Adrenal gland (tissue), 12 donors: ENCODE results near the gene RPTOR. TPM values are rescaled to one million over a fixed set of nuclear protein-coding genes. Genes with fewer than 3 reads are reported as not detected.
A peak's percentile ranks its signal among the peaks of the same experiment; 100 is the strongest.

ENCODE experiments used
- DNase-seq, 7 donors: peaks; one replicate each; pipeline ENCODE4 v3.0.0-alpha.2; 2019 to 2020
- H3K27ac ChIP-seq, 5 donors: fragments of 200-600 bp; sonication (generic) in 4 of 5; 1 replicate in 3 of 5; 2 replicates in 2 of 5; pipeline versions ENCODE4 v1.5.1 to v1.8.0; 2016 to 2020; ENCODE audit warnings: mild to moderate bottlenecking in 1 of 5
- H3K27me3 ChIP-seq: fragments of 200-600 bp; 2 replicates; pipeline ENCODE4 v1.8.0; 2021
- H3K36me3 ChIP-seq, 2 donors: fragments of 200-600 bp; replicated peaks in 1 of 2; 1 replicate in 1 of 2; 2 replicates in 1 of 2; pipeline versions ENCODE4 v1.5.1 to v1.8.0; 2018 to 2022
- H3K4me1 ChIP-seq, 2 donors: fragments of 200-600 bp; replicated peaks in 1 of 2; 1 replicate in 1 of 2; 2 replicates in 1 of 2; pipeline versions ENCODE4 v1.5.1 to v1.8.0; 2018 to 2021
- H3K4me3 ChIP-seq, 4 donors: fragments of 200-600 bp; sonication (generic) in 3 of 4; one replicate each; pipeline ENCODE4 v1.5.1; 2016 to 2018
- H3K9me3 ChIP-seq, 3 donors: fragments of 200-600 bp; sonication (generic) in 1 of 3; replicated peaks in 1 of 3; 1 replicate in 2 of 3; 2 replicates in 1 of 3; pipeline versions ENCODE4 v1.5.1 to v1.8.0; 2016 to 2021
- CTCF ChIP-seq, 6 experiments: fragments of 450-650 bp in 4 of 6; fragments of 200-600 bp in 2 of 6; sonication (generic) in 1 of 6; IDR thresholded peaks; 1 replicate in 5 of 6; 2 replicates in 1 of 6; pipeline versions ENCODE4 v1.5.1 to v1.8.0; 2016 to 2021; ENCODE audit warnings: antibody characterized with exemption in 6 of 6, mild to moderate bottlenecking in 2 of 6, moderate library complexity in 1 of 6
- POLR2A ChIP-seq, 2 donors: fragments of 450-650 bp; IDR thresholded peaks; one replicate each; pipeline ENCODE4 v1.6.1; 2017; ENCODE audit warnings: antibody characterized with exemption in 2 of 2, mild to moderate bottlenecking in 2 of 2, moderate library complexity in 1 of 2
- WGBS, 4 donors: extraction: QIAGEN DNeasy Blood & Tissue Kit in 2 of 4; methylation state at CpG; one replicate each; pipeline versions ENCODE4 v1.1.5 to v1.1.7; 2013 to 2017; 5-methylcytosine and 5-hydroxymethylcytosine counted together
- intact Hi-C, 2 donors: fragments of 100-400 bp; cut with DNase I; formaldehyde crosslinking; loops; one replicate each; pipeline versions ENCODE4 v1.14.1 to v1.15.0; 2022 to 2023
- polyA plus RNA-seq, 3 donors: library from polyadenylated mRNA; stranded (reverse); fragments of 200-250 nt in 2 of 3; fragments of 350-450 nt in 1 of 3; fragmentation: Illumina TruSeq in 1 of 3; extraction: RNeasy Lipid Tissue Mini Kit (QIAGEN cat#74804) in 1 of 3; gene quantifications; one replicate each; pipeline ENCODE4 v1.2.3, GENCODE V29; 2013 to 2014
- total RNA-seq, 9 donors: library from RNA; depleted of rRNA in 4 of 9; stranded (reverse); fragments of >200 nt in 4 of 9; fragments of 120-200 nt in 1 of 9; fragmentation: NEBNext Ultra II Directional in 1 of 9; extraction: Animal tissue kit (Norgen Biotek cat#: 25700) in 1 of 9; gene quantifications; one replicate each; pipeline versions ENCODE4 v1.1.0 to v1.2.4, GENCODE V29; 2013 to 2023
- donor health status: healthy with polysubstance abuse.
- donor health status: Bipolar disorder and iron deficiency.
- donor health status: DM: yes; HTN: yes; CAD: no.
- donor health status: DM: no; HTN: no; CAD: no.
- donor health status: DM: no; HTN: no; CAD: no.
- donor health status: DM: yes; HTN: yes; CAD: no.

Gene RPTOR
- total and polyA plus RNA-seq, 12 donors, result 9.7 to 53.3 (median 29.7) TPM

- peaks cover 0 to 7% of the 10 kb centered on the region in 2 donors for H3K36me3 ChIP-seq
These were observed 304.5 kb downstream of the RPTOR start for GRCh38 chr17:80849119-80849518.

GRCh38 chr17:80850109-80850508, 305.5 kb downstream of the RPTOR start:
- peaks cover 0 to 7% of the 10 kb centered on the region in 2 donors for H3K36me3 ChIP-seq
- H3K9me3 ChIP-seq, result no peaks in the 10 kb centered on the region
- 88 to 97% (median 94%) methylated on average over 9 of the region's 9 CpGs for WGBS, 4 donors
- no peak overlapping the region for H3K27ac ChIP-seq
- intact Hi-C loops, result no loop called here
- no peak for TF ChIP-seq CTCF (IDR thresholded peaks at IDR 0.05)
- TF ChIP-seq POLR2A (IDR thresholded peaks at IDR 0.05), result no peak
- H3K27me3 ChIP-seq, result no peaks in the 10 kb centered on the region
- peak in 1 of 7 donors; percentile 1 for DNase-seq
- no peak overlapping the region for H3K4me3 ChIP-seq
- H3K4me1 ChIP-seq, result no peaks in the 10 kb centered on the region

More at GRCh38 chr17:80849119-80849518, 304.5 kb downstream of the RPTOR start:
- no peaks in the 10 kb centered on the region for H3K9me3 ChIP-seq
- TF ChIP-seq POLR2A (IDR thresholded peaks at IDR 0.05) (no peak), CTCF (IDR thresholded peaks at IDR 0.05) (no peak)
- peak in 1 of 7 donors; percentile 2 for DNase-seq
- intact Hi-C loops, result no loop called here
- no peak overlapping the region for H3K27ac ChIP-seq
- H3K4me1 ChIP-seq, result no peaks in the 10 kb centered on the region
- WGBS, 4 donors, result 93 to 97% (median 96%) methylated on average over 12 of the region's 12 CpGs
- no peak overlapping the region for H3K4me3 ChIP-seq
- no peaks in the 10 kb centered on the region for H3K27me3 ChIP-seq

- no peaks in the 10 kb centered on the region for H3K27me3 ChIP-seq
- no peak overlapping the region for H3K4me3 ChIP-seq
- peaks cover 0 to 7% of the 10 kb centered on the region in 2 donors for H3K36me3 ChIP-seq
- H3K4me1 ChIP-seq, result no peaks in the 10 kb centered on the region
- no peaks in the 10 kb centered on the region for H3K9me3 ChIP-seq
- 76 to 100% (median 85%) methylated on average over 6 of the region's 6 CpGs for WGBS, 4 donors
- no peak overlapping the region for H3K27ac ChIP-seq
- peak in 1 of 7 donors; percentile 0 for DNase-seq
- TF ChIP-seq CTCF (IDR thresholded peaks at IDR 0.05), result no peak
- no peak for TF ChIP-seq POLR2A (IDR thresholded peaks at IDR 0.05)
- intact Hi-C loops, result no loop called here
These were observed 306.2 kb downstream of the RPTOR start for GRCh38 chr17:80850817-80851216.

- intact Hi-C loops, result no loop called here
- Histone ChIP-seq H3K4me3 (no peak overlapping the region), H3K27ac (no peak overlapping the region), H3K36me3 (peaks cover 0 to 6% of the 10 kb centered on the region in 2 donors), H3K9me3 (no peaks in the 10 kb centered on the region), H3K4me1 (peaks cover 3 to 4% of the 10 kb centered on the region in 2 donors), H3K27me3 (no peaks in the 10 kb centered on the region)
- WGBS, 4 donors, result 89 to 93% (median 92%) methylated on average over 17 of the region's 17 CpGs
- TF ChIP-seq CTCF (IDR thresholded peaks at IDR 0.05), result no peak
- no peak for TF ChIP-seq POLR2A (IDR thresholded peaks at IDR 0.05)
- peak in 1 of 7 donors; percentile 2 for DNase-seq
These were observed 306.8 kb downstream of the RPTOR start for GRCh38 chr17:80851277-80851925.
